ENCODE data around the gene SLC13A2. TPM values are rescaled to one million over a fixed set of nuclear protein-coding genes. Genes with fewer than 3 reads are reported as not detected.

Gene SLC13A2
- total and polyA plus RNA-seq, 9 of the 15 experiments (the other 6 are each of a cell fraction or from before 2014, with no cell fraction given): 0.13 TPM; not detected in 8

DNA sequence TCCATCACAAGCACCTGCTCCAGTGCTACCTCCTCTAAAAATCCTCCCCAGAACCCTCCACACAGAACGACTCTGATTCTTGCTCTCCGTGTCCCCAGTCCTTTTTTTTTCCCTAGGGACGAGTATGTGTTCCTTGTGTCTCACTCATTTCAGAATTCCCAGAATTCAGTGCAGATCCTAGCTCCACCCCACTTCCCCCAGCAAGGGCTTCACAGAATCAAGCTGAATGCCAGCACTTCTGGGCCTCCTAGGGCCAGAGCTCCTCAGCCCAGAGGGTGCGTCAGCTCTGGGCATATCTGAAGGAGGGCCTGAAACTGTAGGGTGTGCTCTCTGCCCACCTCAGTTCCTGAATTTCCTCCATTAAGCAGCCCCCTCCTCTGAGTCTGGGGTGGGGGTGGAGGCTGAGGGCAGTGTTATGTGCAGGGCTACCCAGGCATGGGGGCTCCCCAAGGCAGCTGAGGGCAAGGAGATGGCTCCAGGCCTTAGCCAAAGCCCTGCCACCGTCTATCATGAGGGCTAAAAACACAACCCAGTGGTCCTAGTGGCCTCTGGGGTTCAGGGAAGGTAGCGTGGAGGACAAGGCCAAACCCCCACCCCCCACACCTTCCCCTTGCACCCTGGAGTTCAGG, 72.5 kb downstream of the SLC13A2 start (continued):
- TF ChIP-seq, protein P1, sequence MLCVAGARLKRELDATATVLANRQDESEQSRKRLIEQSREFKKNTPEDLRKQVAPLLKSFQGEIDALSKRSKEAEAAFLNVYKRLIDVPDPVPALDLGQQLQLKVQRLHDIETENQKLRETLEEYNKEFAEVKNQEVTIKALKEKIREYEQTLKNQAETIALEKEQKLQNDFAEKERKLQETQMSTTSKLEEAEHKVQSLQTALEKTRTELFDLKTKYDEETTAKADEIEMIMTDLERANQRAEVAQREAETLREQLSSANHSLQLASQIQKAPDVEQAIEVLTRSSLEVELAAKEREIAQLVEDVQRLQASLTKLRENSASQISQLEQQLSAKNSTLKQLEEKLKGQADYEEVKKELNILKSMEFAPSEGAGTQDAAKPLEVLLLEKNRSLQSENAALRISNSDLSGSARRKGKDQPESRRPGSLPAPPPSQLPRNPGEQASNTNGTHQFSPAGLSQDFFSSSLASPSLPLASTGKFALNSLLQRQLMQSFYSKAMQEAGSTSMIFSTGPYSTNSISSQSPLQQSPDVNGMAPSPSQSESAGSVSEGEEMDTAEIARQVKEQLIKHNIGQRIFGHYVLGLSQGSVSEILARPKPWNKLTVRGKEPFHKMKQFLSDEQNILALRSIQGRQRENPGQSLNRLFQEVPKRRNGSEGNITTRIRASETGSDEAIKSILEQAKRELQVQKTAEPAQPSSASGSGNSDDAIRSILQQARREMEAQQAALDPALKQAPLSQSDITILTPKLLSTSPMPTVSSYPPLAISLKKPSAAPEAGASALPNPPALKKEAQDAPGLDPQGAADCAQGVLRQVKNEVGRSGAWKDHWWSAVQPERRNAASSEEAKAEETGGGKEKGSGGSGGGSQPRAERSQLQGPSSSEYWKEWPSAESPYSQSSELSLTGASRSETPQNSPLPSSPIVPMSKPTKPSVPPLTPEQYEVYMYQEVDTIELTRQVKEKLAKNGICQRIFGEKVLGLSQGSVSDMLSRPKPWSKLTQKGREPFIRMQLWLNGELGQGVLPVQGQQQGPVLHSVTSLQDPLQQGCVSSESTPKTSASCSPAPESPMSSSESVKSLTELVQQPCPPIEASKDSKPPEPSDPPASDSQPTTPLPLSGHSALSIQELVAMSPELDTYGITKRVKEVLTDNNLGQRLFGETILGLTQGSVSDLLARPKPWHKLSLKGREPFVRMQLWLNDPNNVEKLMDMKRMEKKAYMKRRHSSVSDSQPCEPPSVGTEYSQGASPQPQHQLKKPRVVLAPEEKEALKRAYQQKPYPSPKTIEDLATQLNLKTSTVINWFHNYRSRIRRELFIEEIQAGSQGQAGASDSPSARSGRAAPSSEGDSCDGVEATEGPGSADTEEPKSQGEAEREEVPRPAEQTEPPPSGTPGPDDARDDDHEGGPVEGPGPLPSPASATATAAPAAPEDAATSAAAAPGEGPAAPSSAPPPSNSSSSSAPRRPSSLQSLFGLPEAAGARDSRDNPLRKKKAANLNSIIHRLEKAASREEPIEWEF (CRISPR knock-in tag; IDR thresholded peaks at IDR 0.05): no peak
- TF ChIP-seq ZNF696 (CRISPR knock-in tag; conservative IDR thresholded peaks at IDR 0.05): no peak

DNA sequence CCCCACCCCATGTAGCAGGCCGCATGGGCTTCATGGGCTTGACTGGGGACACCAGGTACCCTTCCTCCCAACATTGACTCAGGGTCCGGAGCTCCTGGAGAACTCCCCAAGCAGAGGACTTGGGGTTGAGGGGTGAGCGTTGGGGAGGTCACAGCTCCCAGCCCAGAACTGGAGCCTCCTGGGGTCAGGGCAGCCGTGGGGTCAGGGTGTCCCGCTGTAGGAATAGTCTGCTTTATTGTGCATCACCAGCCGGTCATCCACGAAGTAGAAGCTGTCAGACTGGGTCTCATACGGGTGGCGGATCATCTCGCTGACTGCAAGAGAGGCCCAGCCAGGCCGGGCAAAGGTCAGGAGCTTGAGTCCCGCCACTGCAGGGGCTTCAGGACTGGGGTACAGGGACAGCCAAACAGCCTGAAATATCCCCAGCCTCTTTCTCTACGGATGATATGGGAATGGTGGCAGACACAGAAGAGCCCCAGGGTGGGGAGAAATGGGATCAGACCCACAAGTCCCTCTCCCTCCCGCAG, 73.7 kb downstream of the SLC13A2 start:
- intact Hi-C loops (cut with micrococcal nuclease): loop anchor here (5.0 kb wide), 1 partner anchor 35 kb away; no protein-coding TSS in a partner anchor
- TF ChIP-seq EP300 (IDR thresholded peaks at IDR 0.05; ENCODE audit: low read length) (no peak), RUNX1 (IDR thresholded peaks at IDR 0.05; ENCODE audit: low read depth) (no peak)
- FAIRE-seq: no peak
- DNase-seq (ENCODE audit: extremely low read depth in 1 of 4, low spot score in 3 of 4): no peak
- no peak overlapping the region for H3K4me3 ChIP-seq
- H3K4me1 ChIP-seq (replicated peaks in 1 of 2; ENCODE audit: control insufficient read depth in 2 of 2, insufficient read depth in 2 of 2, low read length in 2 of 2): peaks cover 6 to 10% of the 10 kb centered on the region in 2 experiments; a peak in 4 of 5 replicates
- H3K9ac ChIP-seq (ENCODE audit: insufficient read depth in 1 of 2, low read depth in 2 of 2, low read length in 2 of 2): peak overlapping the region in 1 of 2 experiments; percentile 1; a peak in 1 of 4 replicates
- H3K27me3 ChIP-seq (ENCODE audit: control insufficient read depth in 2 of 2, insufficient read depth in 2 of 2, low read length in 2 of 2): no peaks in the 10 kb centered on the region
- peaks cover 4% of the 10 kb centered on the region for H3K9me1 ChIP-seq (ENCODE audit: control insufficient read depth, insufficient read depth, low read length)
- no peak overlapping the region for H3K27ac ChIP-seq (ENCODE audit: extremely low read depth, low read depth, low read length)
- no peak overlapping the region for H2AFZ ChIP-seq (ENCODE audit: low read depth, low read length)
- H4K20me1 ChIP-seq (replicated peaks; ENCODE audit: control insufficient read depth, insufficient read depth, low read length): no peaks in the 10 kb centered on the region
- ATAC-seq: no peak
- no TSS peak for BruUV-seq (replicated peaks)
- ChIA-PET POLR2A (interaction anchor here (0.7 to 1.4 kb wide), 3 partner anchors 11 to 52 kb away, joined by 3 read pairs; no protein-coding TSS in a partner anchor), CTCF (ENCODE audit: low intra/inter-chr PET ratio) (no interaction called here)
- WGBS (ENCODE audit: insufficient coverage, low coverage, missing lambda C conversion rate): 75% methylated on average over 14 of the region's 14 CpGs
- no peak overlapping the region for H3K4me2 ChIP-seq (ENCODE audit: insufficient read depth, low read length)
- no peaks in the 10 kb centered on the region for H3K9me3 ChIP-seq (replicated peaks; ENCODE audit: control insufficient read depth, insufficient read depth, low read depth, low read length)
- peaks cover 3% of the 10 kb centered on the region; the same call in 2 of the 3 replicates for H3K79me2 ChIP-seq (ENCODE audit: control insufficient read depth, insufficient read depth, low read length)
- in situ Hi-C loops (cut with MboI): no loop called here
- H3K36me3 ChIP-seq (ENCODE audit: control insufficient read depth, insufficient read depth, low read length): 0 out of 3 replicates have a peak, but pooled peaks cover 3% of the 10 kb centered on the region

Other genes starting within 250 kb of the SLC13A2 start
Only the 7 nearest of the 20 such genes appear.
- 0.14 and 0.33 TPM in 2 replicates for gene VTN, start 103.3 kb upstream of the SLC13A2 start, total RNA-seq (2014; rRNA removed)
- gene VTN, start 103.3 kb upstream of the SLC13A2 start, total RNA-seq (2014; rRNA removed; fragmentation: Illumina TruSeq; extraction: Trizol): not detected in 2 replicates
- gene VTN, start 103.3 kb upstream of the SLC13A2 start, total RNA-seq (2015; rRNA removed; fragmentation: Illumina TruSeq; extraction: Trizol): 0.15 and 0.36 TPM in 2 replicates
- gene VTN, start 103.3 kb upstream of the SLC13A2 start, total RNA-seq (2021): 0.86 and 2.3 TPM in 2 replicates
- 0.11 and 0.17 TPM in 2 replicates for gene VTN, start 103.3 kb upstream of the SLC13A2 start, polyA plus RNA-seq (2011; rRNA removed)
- gene VTN, start 103.3 kb upstream of the SLC13A2 start, polyA plus RNA-seq (2014; fragmentation: Illumina TruSeq; extraction: Trizol): 0.13 and 0.68 TPM in 2 replicates
- 1 to 10 TPM in 1 of 2 experiments, under 1 TPM in 1; 0.22 to 1.0 TPM for gene VTN, start 103.3 kb upstream of the SLC13A2 start, polyA plus RNA-seq (2014; fragmentation: Nextera tagmentation; extraction: Ambion mirVana)
- 0.64 and 0.82 TPM in 2 replicates for gene VTN, start 103.3 kb upstream of the SLC13A2 start, polyA plus RNA-seq (2014; rRNA removed)
- gene SARM1, start 102.0 kb upstream of the SLC13A2 start, total RNA-seq (2014; rRNA removed): 0.08 and 0.09 TPM in 2 replicates
- gene SARM1, start 102.0 kb upstream of the SLC13A2 start, total RNA-seq (2014; rRNA removed; fragmentation: Illumina TruSeq; extraction: Trizol): 0.10 and 0.29 TPM in 2 replicates
- 0.08 and 0.11 TPM in 2 replicates for gene SARM1, start 102.0 kb upstream of the SLC13A2 start, total RNA-seq (2015; rRNA removed; fragmentation: Illumina TruSeq; extraction: Trizol)
- 0.54 and 0.55 TPM in 2 replicates for gene SARM1, start 102.0 kb upstream of the SLC13A2 start, total RNA-seq (2021)
- 0.15 and 0.30 TPM in 2 replicates for gene SARM1, start 102.0 kb upstream of the SLC13A2 start, polyA plus RNA-seq (2011; rRNA removed)
- 0.07 and 0.12 TPM in 2 replicates for gene SARM1, start 102.0 kb upstream of the SLC13A2 start, polyA plus RNA-seq (2014; fragmentation: Illumina TruSeq; extraction: Trizol)
- gene SARM1, start 102.0 kb upstream of the SLC13A2 start, polyA plus RNA-seq (2014; fragmentation: Nextera tagmentation; extraction: Ambion mirVana): not detected
- gene SARM1, start 102.0 kb upstream of the SLC13A2 start, polyA plus RNA-seq (2014; rRNA removed): 0.04 and 0.31 TPM in 2 replicates
- 3.1 and 3.4 TPM in 2 replicates for gene SLC46A1, start 67.4 kb upstream of the SLC13A2 start, total RNA-seq (2014; rRNA removed)
- 1.8 and 3.1 TPM in 2 replicates for gene SLC46A1, start 67.4 kb upstream of the SLC13A2 start, total RNA-seq (2014; rRNA removed; fragmentation: Illumina TruSeq; extraction: Trizol)
- 2.4 and 3.1 TPM in 2 replicates for gene SLC46A1, start 67.4 kb upstream of the SLC13A2 start, total RNA-seq (2015; rRNA removed; fragmentation: Illumina TruSeq; extraction: Trizol)
- gene SLC46A1, start 67.4 kb upstream of the SLC13A2 start, total RNA-seq (2021): 4.3 and 5.5 TPM in 2 replicates
- gene SLC46A1, start 67.4 kb upstream of the SLC13A2 start, polyA plus RNA-seq (2011; rRNA removed): 2.4 and 4.0 TPM in 2 replicates
- gene SLC46A1, start 67.4 kb upstream of the SLC13A2 start, polyA plus RNA-seq (2014; fragmentation: Illumina TruSeq; extraction: Trizol): 3.9 and 4.5 TPM in 2 replicates
- gene SLC46A1, start 67.4 kb upstream of the SLC13A2 start, polyA plus RNA-seq (2014; fragmentation: Nextera tagmentation; extraction: Ambion mirVana): under 1 TPM; 0.24 to 0.32 TPM
- gene SLC46A1, start 67.4 kb upstream of the SLC13A2 start, polyA plus RNA-seq (2014; rRNA removed): 2.6 TPM in 2 replicates
- not detected in 2 replicates for gene FOXN1, start 32.7 kb downstream of the SLC13A2 start, total RNA-seq (2014; rRNA removed)
- gene FOXN1, start 32.7 kb downstream of the SLC13A2 start, total RNA-seq (2014; rRNA removed; fragmentation: Illumina TruSeq; extraction: Trizol): not detected in 2 replicates
- not detected in 2 replicates for gene FOXN1, start 32.7 kb downstream of the SLC13A2 start, total RNA-seq (2015; rRNA removed; fragmentation: Illumina TruSeq; extraction: Trizol)
- gene FOXN1, start 32.7 kb downstream of the SLC13A2 start, total RNA-seq (2021): not detected in 2 replicates
- not detected in 2 replicates for gene FOXN1, start 32.7 kb downstream of the SLC13A2 start, polyA plus RNA-seq (2011; rRNA removed)
- not detected in 2 replicates for gene FOXN1, start 32.7 kb downstream of the SLC13A2 start, polyA plus RNA-seq (2014; fragmentation: Illumina TruSeq; extraction: Trizol)
- gene FOXN1, start 32.7 kb downstream of the SLC13A2 start, polyA plus RNA-seq (2014; fragmentation: Nextera tagmentation; extraction: Ambion mirVana): not detected
- not detected in 2 replicates for gene FOXN1, start 32.7 kb downstream of the SLC13A2 start, polyA plus RNA-seq (2014; rRNA removed)
- 32.0 and 42.0 TPM in 2 replicates for gene UNC119, start 79.0 kb downstream of the SLC13A2 start, total RNA-seq (2014; rRNA removed)
- 7.0 and 8.9 TPM in 2 replicates for gene UNC119, start 79.0 kb downstream of the SLC13A2 start, total RNA-seq (2014; rRNA removed; fragmentation: Illumina TruSeq; extraction: Trizol)
- 15.7 and 15.9 TPM in 2 replicates for gene UNC119, start 79.0 kb downstream of the SLC13A2 start, total RNA-seq (2015; rRNA removed; fragmentation: Illumina TruSeq; extraction: Trizol)
- 16.3 and 21.1 TPM in 2 replicates for gene UNC119, start 79.0 kb downstream of the SLC13A2 start, total RNA-seq (2021)
- gene UNC119, start 79.0 kb downstream of the SLC13A2 start, polyA plus RNA-seq (2011; rRNA removed): 47.7 and 62.5 TPM in 2 replicates
- gene UNC119, start 79.0 kb downstream of the SLC13A2 start, polyA plus RNA-seq (2014; fragmentation: Illumina TruSeq; extraction: Trizol): 18.5 and 21.5 TPM in 2 replicates
- gene UNC119, start 79.0 kb downstream of the SLC13A2 start, polyA plus RNA-seq (2014; fragmentation: Nextera tagmentation; extraction: Ambion mirVana): 1 to 10 TPM in 1 of 2 experiments, under 1 TPM in 1; 0.37 to 1.0 TPM
- gene UNC119, start 79.0 kb downstream of the SLC13A2 start, polyA plus RNA-seq (2014; rRNA removed): 29.1 and 29.6 TPM in 2 replicates
- gene PIGS, start 97.9 kb downstream of the SLC13A2 start, total RNA-seq (2014; rRNA removed): 55.1 and 86.9 TPM in 2 replicates
- gene PIGS, start 97.9 kb downstream of the SLC13A2 start, total RNA-seq (2014; rRNA removed; fragmentation: Illumina TruSeq; extraction: Trizol): 52.5 and 57.6 TPM in 2 replicates
- gene PIGS, start 97.9 kb downstream of the SLC13A2 start, total RNA-seq (2015; rRNA removed; fragmentation: Illumina TruSeq; extraction: Trizol): 51.5 and 55.3 TPM in 2 replicates
- gene PIGS, start 97.9 kb downstream of the SLC13A2 start, total RNA-seq (2021): 109 and 114 TPM in 2 replicates
- 64.4 and 76.9 TPM in 2 replicates for gene PIGS, start 97.9 kb downstream of the SLC13A2 start, polyA plus RNA-seq (2011; rRNA removed)
- 138 TPM in 2 replicates for gene PIGS, start 97.9 kb downstream of the SLC13A2 start, polyA plus RNA-seq (2014; fragmentation: Illumina TruSeq; extraction: Trizol)
- gene PIGS, start 97.9 kb downstream of the SLC13A2 start, polyA plus RNA-seq (2014; fragmentation: Nextera tagmentation; extraction: Ambion mirVana): 10 to 100 TPM; 47.5 to 55.8 TPM
- 68.4 and 68.7 TPM in 2 replicates for gene PIGS, start 97.9 kb downstream of the SLC13A2 start, polyA plus RNA-seq (2014; rRNA removed)
- 93.5 and 102 TPM in 2 replicates for gene ALDOC, start 103.3 kb downstream of the SLC13A2 start, total RNA-seq (2014; rRNA removed)
- 52.0 and 64.1 TPM in 2 replicates for gene ALDOC, start 103.3 kb downstream of the SLC13A2 start, total RNA-seq (2014; rRNA removed; fragmentation: Illumina TruSeq; extraction: Trizol)
- 42.8 and 43.2 TPM in 2 replicates for gene ALDOC, start 103.3 kb downstream of the SLC13A2 start, total RNA-seq (2015; rRNA removed; fragmentation: Illumina TruSeq; extraction: Trizol)
- 69.8 and 74.2 TPM in 2 replicates for gene ALDOC, start 103.3 kb downstream of the SLC13A2 start, total RNA-seq (2021)
- gene ALDOC, start 103.3 kb downstream of the SLC13A2 start, polyA plus RNA-seq (2011; rRNA removed): 263 and 354 TPM in 2 replicates
- 110 and 122 TPM in 2 replicates for gene ALDOC, start 103.3 kb downstream of the SLC13A2 start, polyA plus RNA-seq (2014; fragmentation: Illumina TruSeq; extraction: Trizol)
- 100 to 1,000 TPM in 1 of 2 experiments, 10 to 100 TPM in 1; 93.5 to 124 TPM for gene ALDOC, start 103.3 kb downstream of the SLC13A2 start, polyA plus RNA-seq (2014; fragmentation: Nextera tagmentation; extraction: Ambion mirVana)
- gene ALDOC, start 103.3 kb downstream of the SLC13A2 start, polyA plus RNA-seq (2014; rRNA removed): 99.2 and 113 TPM in 2 replicates